SK-N-SH (cell line): ENCODE data around the gene FRZB. TPM values are rescaled to one million over a fixed set of nuclear protein-coding genes. Genes with fewer than 3 reads are reported as not detected.
"Not testable (repeated sequence)": the region's sequence is repeated elsewhere in the genome, so short reads cannot be mapped to it uniquely, and the experiment has no call there.

Experiments used
- CTCF ChIA-PET: fragments of 300-600, 350-600 bp; formaldehyde crosslinking; extraction: SDS; loops from one replicate; lab custom pipeline; 2021; lab: Yijun Ruan, JAX
- POLR2A ChIA-PET: fragments of 350-600 bp; sonication (Branson Sonifier 250); formaldehyde crosslinking; extraction: SDS; loops from one replicate; lab custom pipeline; 2020; ENCODE audit warnings: antibody characterized with exemption, inconsistent platforms; lab: Yijun Ruan, JAX
- DNase-seq: peaks from one replicate; pipeline ENCODE4 v3.0.0; 2012
- H2AFZ ChIP-seq: fragments of 200-600 bp; sonication (generic); 2 replicates; pipeline ENCODE4 v1.8.1; 2016; ENCODE audit warnings: antibody characterized with exemption, mild to moderate bottlenecking, low read depth
- H3F3A ChIP-seq: fragments of 200-600 bp; sonication (generic); replicated peaks from 2 replicates; pipeline ENCODE3; 2016; ENCODE audit warnings: antibody characterized with exemption, mild to moderate bottlenecking; ENCODE audit not compliant: insufficient read depth
- H3K27ac ChIP-seq, 2 experiments: fragments of 200-500 bp in 1 of 2; fragments of 200-600 bp in 1 of 2; sonication (Bioruptor generic) in 1 of 2; sonication (generic), shearing (Covaris generic) in 1 of 2; 2 replicates each; pipeline versions ENCODE4 v1.5.1 to v1.6.1; 2014 to 2016; ENCODE audit warnings: low read depth in 2 of 2, inconsistent platforms in 1 of 2, low read length in 1 of 2, mild to moderate bottlenecking in 1 of 2, mixed read lengths in 1 of 2
- H3K27me3 ChIP-seq: fragments of 200-600 bp; sonication (generic), shearing (Covaris generic); 2 replicates; pipeline ENCODE4 v1.6.1; 2016; ENCODE audit warnings: mixed run types; ENCODE audit not compliant: insufficient read depth
- H3K36me3 ChIP-seq, 2 experiments: fragments of 200-500 bp in 1 of 2; fragments of 200-600 bp in 1 of 2; sonication (Bioruptor generic) in 1 of 2; sonication (generic) in 1 of 2; replicated peaks in 1 of 2; 2 replicates each; pipeline versions ENCODE3 to v1.5.1; 2014 to 2016; ENCODE audit warnings: low read length in 1 of 2, mild to moderate bottlenecking in 1 of 2; ENCODE audit not compliant: insufficient read depth in 2 of 2, control insufficient read depth in 1 of 2
- H3K4me1 ChIP-seq, 2 experiments: fragments of 200-500 bp in 1 of 2; fragments of 200-600 bp in 1 of 2; sonication (Bioruptor generic) in 1 of 2; sonication (generic), shearing (Covaris generic) in 1 of 2; 2 replicates each; pipeline versions ENCODE4 v1.5.1 to v1.6.1; 2014 to 2016; ENCODE audit warnings: low read depth in 1 of 2, low read length in 1 of 2, mixed run types in 1 of 2; ENCODE audit not compliant: insufficient read depth in 2 of 2, control insufficient read depth in 1 of 2
- H3K4me2 ChIP-seq: fragments of 200-600 bp; sonication (generic), shearing (Covaris generic); 2 replicates; pipeline ENCODE4 v1.6.1; 2017; ENCODE audit warnings: mixed run types
- H3K4me3 ChIP-seq, 2 experiments: fragments of 200-500 bp in 1 of 2; fragments of 200-600 bp in 1 of 2; sonication (Bioruptor generic) in 1 of 2; sonication (generic), shearing (Covaris generic) in 1 of 2; 2 replicates each; pipeline versions ENCODE4 v1.5.1 to v1.8.1; 2014 to 2016; ENCODE audit warnings: low read depth in 2 of 2, inconsistent platforms in 1 of 2, low read length in 1 of 2, mild to moderate bottlenecking in 1 of 2, mixed read lengths in 1 of 2, moderate library complexity in 1 of 2
- H3K79me2 ChIP-seq: fragments of 200-600 bp; sonication (generic); 2 replicates; pipeline ENCODE4 v1.8.1; 2017; ENCODE audit warnings: mild to moderate bottlenecking; ENCODE audit not compliant: insufficient read depth
- H3K9ac ChIP-seq: fragments of 200-600 bp; sonication (generic); 2 replicates; pipeline ENCODE4 v1.6.1; 2017; ENCODE audit warnings: mixed run types
- H3K9me2 ChIP-seq: fragments of 200-600 bp; sonication (generic); 2 replicates; pipeline ENCODE4 v1.6.1; 2017; ENCODE audit warnings: mixed run types
- H3K9me3 ChIP-seq: fragments of 200-600 bp; sonication (generic); 2 replicates; pipeline ENCODE4 v1.6.1; 2017; ENCODE audit warnings: mixed run types, mild to moderate bottlenecking, moderate library complexity
- H4K20me1 ChIP-seq: fragments of 200-600 bp; sonication (generic); 2 replicates; pipeline ENCODE4 v1.6.1; 2017; ENCODE audit warnings: mild to moderate bottlenecking, mixed run types; ENCODE audit not compliant: insufficient read depth
- CTCF ChIP-seq: fragments of 200-600 bp; sonication (generic); IDR thresholded peaks from 2 replicates; pipeline ENCODE4 v1.6.1; 2017; ENCODE audit warnings: antibody characterized with exemption, mild to moderate bottlenecking, moderate library complexity
- GATA2 ChIP-seq: sonication (generic); formaldehyde crosslinking; IDR thresholded peaks from 2 replicates; pipeline ENCODE4 v1.5.0; 2020; ENCODE audit warnings: mild to moderate bottlenecking, missing genetic modification reagents
- JUND ChIP-seq: IDR thresholded peaks from 2 replicates; pipeline ENCODE4 v1.4.0; 2012
- NRF1 ChIP-seq: IDR thresholded peaks from 2 replicates; pipeline ENCODE4 v1.6.1; 2012; ENCODE audit warnings: low read depth, mild to moderate bottlenecking, low read length
- PBX3 ChIP-seq: IDR thresholded peaks from 2 replicates; pipeline ENCODE4; 2012
- RAD21 ChIP-seq: IDR thresholded peaks from 2 replicates; pipeline ENCODE4 v1.6.1; 2012; ENCODE audit warnings: mild to moderate bottlenecking, low read length
- RFX5 ChIP-seq: IDR thresholded peaks from 2 replicates; pipeline ENCODE4 v1.6.1; 2012; ENCODE audit warnings: mild to moderate bottlenecking, improper control_type of control experiment, low read length
- USF2 ChIP-seq: fragments of 150-350 bp; IDR thresholded peaks from 2 replicates; pipeline ENCODE4 v1.6.1; 2017; ENCODE audit warnings: antibody characterized with exemption, low read length, low read depth, borderline replicate concordance
- WGBS: methylation state at CpG from one replicate; pipeline ENCODE4 v1.1.6; 2017; ENCODE audit warnings: low lambda C conversion rate; 5-methylcytosine and 5-hydroxymethylcytosine counted together
- polyA plus RNA-seq, 3 experiments: library from polyadenylated mRNA; depleted of rRNA; stranded (reverse); fragments of >200 nt; gene quantifications; 2 replicates each; pipeline ENCODE4 v1.2.3, GENCODE V29; 2012

FRZB gene
- polyA plus RNA-seq, 1 of the 3 experiments (the other 2 are of a cell fraction), result 3.5 TPM

GRCh38 chr2:182880100-182880499, 13.7 kb upstream of the FRZB start:
- H3F3A ChIP-seq, H4K20me1 ChIP-seq, H3K9me2 ChIP-seq, H3K9me3 ChIP-seq, H3K4me2 ChIP-seq, POLR2A ChIA-PET, H3K27ac ChIP-seq, DNase-seq, H3K4me3 ChIP-seq, H3K4me1 ChIP-seq, H3K36me3 ChIP-seq, H2AFZ ChIP-seq, H3K79me2 ChIP-seq, H3K27me3 ChIP-seq, CTCF ChIA-PET, H3K9ac ChIP-seq: not testable (repeated sequence)
- WGBS, result 30% methylated on average over 1 of the region's 1 CpG

- H3K9ac ChIP-seq, H3K79me2 ChIP-seq, H3K36me3 ChIP-seq, DNase-seq, H4K20me1 ChIP-seq, H3F3A ChIP-seq, CTCF ChIA-PET, H3K9me2 ChIP-seq, H3K27me3 ChIP-seq, H3K27ac ChIP-seq, H3K4me1 ChIP-seq, H3K9me3 ChIP-seq, H3K4me3 ChIP-seq, POLR2A ChIA-PET, H3K4me2 ChIP-seq, H2AFZ ChIP-seq: not testable (repeated sequence)
- WGBS, result 50% methylated on average over 1 of the region's 1 CpG
These were observed 10.2 kb upstream of the FRZB start for GRCh38 chr2:182876653-182877052.

GRCh38 chr2:182870227-182870626, 3.8 kb upstream of the FRZB start:
- WGBS, result no CpG with 5 or more reads among the region's 1 CpG
- no peak overlapping the region for H3K4me2 ChIP-seq
- H3K9me3 ChIP-seq, result no peaks in the 10 kb centered on the region
- no peak for DNase-seq
- TF ChIP-seq NRF1 (no peak), GATA2 (CRISPR knock-in tag) (no peak), RFX5 (no peak), PBX3 (no peak), JUND (no peak), CTCF (peak; percentile 48; the same call in 1 of the 2 replicates), RAD21 (peak; percentile 49), USF2 (no peak)
- no peaks in the 10 kb centered on the region for H3K27me3 ChIP-seq
- H4K20me1 ChIP-seq, result no peaks in the 10 kb centered on the region
- H3K36me3 ChIP-seq, result no peaks in the 10 kb centered on the region
- no peak overlapping the region for H3K4me3 ChIP-seq
- ChIA-PET POLR2A (no interaction called here), CTCF (interaction anchor here (0.7 to 1.8 kb wide), 3 partner anchors 85 to 110 kb away, joined by 3 to 5 read pairs (median 3); no protein-coding TSS in a partner anchor)
- no peaks in the 10 kb centered on the region for H3F3A ChIP-seq
- H3K79me2 ChIP-seq, result no peaks in the 10 kb centered on the region
- H3K27ac ChIP-seq, result no peak overlapping the region
- no peaks in the 10 kb centered on the region for H3K9me2 ChIP-seq
- H3K9ac ChIP-seq, result no peak overlapping the region
- no peak overlapping the region for H2AFZ ChIP-seq
- peaks cover 0 to 27% of the 10 kb centered on the region in 2 experiments; a peak in 3 of 4 replicates for H3K4me1 ChIP-seq
